GM19328 (cell line): ENCODE measurements around the gene CTAG1B.
"Not testable (repeated sequence)": the region's sequence is repeated elsewhere in the genome, so short reads cannot be mapped to it uniquely, and the experiment has no call there.

ENCODE experiments used
- ATAC-seq: cut with Tn5 transposase; IDR thresholded peaks from one replicate; pipeline ENCODE4 v1.9.1; 2021; ENCODE audit warnings: mild to moderate bottlenecking, moderate library complexity; ENCODE audit not compliant: unreplicated experiment

The CTAG1B gene

DNA sequence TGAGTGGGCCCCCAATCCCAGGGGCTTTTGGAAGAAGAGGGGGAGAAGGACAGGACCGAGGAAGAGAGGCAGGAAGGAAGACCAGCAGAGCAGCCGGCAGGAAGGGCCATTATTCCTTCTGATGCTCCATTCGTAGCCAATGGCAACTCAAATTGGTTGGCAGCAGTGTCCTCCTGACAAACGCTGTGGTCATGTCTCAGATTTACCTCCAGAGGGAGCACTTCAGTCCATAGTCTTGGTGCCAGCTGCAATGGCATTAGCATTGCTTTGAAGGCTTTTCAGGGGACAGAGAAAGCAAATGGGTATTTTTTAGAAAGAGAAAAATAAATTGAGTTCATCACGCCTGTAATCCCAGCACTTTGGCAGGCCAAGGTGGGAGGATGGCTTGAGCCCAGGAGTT lies 9.9 kb upstream of the CTAG1B start:
- ATAC-seq: not testable (repeated sequence)

DNA sequence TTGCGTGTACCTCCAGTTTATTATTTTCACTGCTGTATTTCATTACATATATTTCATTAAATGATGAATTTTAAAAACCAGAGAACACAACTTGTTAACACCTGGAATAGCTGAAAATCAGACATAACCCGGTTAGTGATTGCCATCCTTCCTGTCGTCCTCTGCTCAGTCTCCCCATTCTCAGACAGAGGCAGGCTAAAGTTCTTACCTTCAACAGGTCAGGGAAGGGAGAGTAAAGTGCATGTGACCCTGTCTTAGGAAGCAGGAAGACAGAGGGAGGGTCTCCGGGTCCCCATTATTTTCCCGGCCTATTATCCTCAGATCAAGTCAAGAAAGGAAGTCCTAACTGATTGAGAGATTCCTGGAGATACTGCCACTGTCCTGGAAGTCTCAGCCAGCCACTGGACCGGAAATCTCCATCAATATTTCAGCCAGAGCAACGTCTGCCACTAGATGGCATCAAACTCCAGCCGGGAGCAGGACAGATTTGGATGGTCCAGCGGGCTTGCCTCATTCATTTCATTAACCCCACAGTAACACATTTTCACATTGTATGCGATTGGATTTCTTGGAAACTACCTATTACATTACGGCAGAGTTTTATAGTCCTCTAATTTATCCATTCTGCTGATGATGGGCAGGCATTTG lies 1.8 kb upstream of the CTAG1B start:
- not testable (repeated sequence) for ATAC-seq

DNA sequence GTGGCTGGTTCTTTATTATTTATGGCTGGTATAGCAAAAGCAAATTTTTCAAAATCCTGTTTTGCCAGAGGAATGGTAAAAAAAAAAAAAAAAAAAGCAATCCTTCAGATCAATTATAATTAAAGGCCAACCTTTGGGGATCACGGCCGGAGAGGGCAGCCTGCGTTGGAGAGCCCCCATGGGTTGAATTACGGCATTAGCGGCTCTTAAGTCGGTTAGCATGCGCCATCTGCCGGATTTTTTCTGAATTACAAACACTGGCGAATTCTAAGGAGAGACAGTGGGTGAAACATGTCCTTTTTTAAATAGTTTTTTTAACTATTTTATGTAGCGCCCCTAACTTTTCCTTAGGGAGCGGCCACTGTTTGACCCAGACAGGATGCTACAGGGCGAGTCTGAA lies 5.5 kb downstream of the CTAG1B start:
- ATAC-seq: not testable (repeated sequence)

DNA sequence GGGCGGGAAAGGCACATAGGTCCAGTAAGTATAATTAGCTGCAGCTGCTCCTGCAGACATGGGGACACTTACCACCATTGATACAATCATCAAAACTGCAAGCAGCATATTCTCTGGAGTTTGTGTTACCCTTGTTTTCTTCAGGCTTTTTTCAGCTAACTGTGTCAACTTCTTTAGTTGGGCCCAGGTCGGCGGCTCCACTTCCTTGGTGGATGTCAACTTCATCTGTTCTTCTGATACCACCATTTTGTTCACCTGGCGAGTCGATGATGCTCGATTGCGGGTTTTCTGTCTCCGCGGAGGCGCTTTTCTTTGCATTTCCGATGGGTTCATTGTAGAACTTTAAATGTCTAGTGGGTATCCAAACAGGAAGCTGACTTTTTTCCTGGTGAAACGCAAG lies 7.9 kb downstream of the CTAG1B start:
- not testable (repeated sequence) for ATAC-seq

DNA sequence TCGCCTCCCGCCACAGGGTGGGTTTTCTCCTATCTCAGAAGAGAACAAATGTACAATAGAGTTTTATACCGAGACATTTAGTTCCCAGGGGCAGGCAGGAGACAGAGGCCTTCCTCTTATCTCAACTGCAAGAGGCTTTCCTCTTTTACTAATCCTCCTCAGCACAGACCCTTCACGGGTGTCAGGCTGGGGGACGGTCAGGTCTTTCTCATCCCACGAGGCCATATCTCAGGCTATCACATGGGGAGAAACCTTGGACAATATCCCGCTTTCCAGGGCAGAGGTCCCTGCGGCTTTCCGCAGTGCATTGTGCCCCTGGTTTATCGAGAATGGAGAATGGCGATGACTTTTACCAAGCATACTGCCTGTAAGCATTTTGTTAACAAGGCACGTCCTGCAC lies 10.3 kb downstream of the CTAG1B start:
- ATAC-seq: not testable (repeated sequence)

DNA sequence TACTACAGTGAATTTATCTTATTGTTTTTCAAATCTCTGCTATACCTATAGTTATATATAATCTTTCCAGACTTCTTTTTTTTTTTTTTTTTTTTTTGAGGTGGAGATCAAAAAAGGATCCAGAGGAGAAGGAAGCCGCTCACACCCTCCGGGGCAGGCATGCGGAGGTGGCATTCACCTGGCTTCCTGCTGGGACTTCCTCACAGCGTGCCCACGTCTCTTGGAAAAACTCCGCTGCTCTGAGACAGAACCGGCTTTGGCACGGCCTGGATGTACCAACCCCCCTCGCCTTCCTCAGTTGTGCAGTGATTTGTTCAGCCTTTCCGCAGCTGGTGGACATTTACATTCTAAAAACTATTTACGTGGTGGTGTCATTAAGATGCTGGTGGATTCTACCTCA lies 11.1 kb downstream of the CTAG1B start:
- ATAC-seq: not testable (repeated sequence)

DNA sequence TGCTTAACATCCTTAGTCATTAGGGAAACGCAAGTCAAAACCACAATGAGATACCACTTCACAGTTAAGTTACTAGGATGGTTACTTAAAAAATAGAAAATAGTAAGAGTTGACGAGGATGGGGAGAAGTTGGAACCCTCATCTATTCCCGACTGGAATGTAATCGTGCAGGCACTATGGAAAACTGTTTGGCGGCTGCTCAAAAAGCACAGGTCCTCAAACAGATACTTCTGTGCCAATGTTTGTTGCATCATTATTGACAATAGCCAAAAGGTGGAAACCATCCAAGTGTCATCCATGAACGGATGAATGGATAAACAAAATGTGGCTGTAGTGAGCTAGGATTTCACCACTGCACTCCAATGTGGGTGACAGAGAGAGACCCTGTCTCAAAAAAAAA lies 11.7 kb downstream of the CTAG1B start:
- ATAC-seq: no peak

DNA sequence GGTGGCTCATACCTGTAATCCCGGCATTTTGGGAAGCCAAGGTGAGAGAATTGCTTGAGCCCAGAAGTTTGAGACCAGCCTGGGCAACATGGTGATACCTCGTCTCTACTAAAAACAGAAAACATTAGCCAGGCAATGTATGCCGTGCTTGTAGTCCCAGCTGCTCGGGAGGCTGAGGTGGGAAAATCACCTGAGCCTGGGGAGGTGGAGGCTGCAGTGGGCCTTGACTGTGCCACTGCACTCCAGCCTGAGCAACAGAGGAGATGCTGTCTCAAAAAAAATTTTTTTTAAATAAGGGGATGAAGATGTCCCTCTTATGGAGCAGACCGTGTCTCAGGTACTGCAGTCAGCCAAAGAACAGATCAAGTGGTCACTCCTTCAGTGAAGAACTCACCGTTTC lies 13.5 kb downstream of the CTAG1B start:
- ATAC-seq: no peak

DNA sequence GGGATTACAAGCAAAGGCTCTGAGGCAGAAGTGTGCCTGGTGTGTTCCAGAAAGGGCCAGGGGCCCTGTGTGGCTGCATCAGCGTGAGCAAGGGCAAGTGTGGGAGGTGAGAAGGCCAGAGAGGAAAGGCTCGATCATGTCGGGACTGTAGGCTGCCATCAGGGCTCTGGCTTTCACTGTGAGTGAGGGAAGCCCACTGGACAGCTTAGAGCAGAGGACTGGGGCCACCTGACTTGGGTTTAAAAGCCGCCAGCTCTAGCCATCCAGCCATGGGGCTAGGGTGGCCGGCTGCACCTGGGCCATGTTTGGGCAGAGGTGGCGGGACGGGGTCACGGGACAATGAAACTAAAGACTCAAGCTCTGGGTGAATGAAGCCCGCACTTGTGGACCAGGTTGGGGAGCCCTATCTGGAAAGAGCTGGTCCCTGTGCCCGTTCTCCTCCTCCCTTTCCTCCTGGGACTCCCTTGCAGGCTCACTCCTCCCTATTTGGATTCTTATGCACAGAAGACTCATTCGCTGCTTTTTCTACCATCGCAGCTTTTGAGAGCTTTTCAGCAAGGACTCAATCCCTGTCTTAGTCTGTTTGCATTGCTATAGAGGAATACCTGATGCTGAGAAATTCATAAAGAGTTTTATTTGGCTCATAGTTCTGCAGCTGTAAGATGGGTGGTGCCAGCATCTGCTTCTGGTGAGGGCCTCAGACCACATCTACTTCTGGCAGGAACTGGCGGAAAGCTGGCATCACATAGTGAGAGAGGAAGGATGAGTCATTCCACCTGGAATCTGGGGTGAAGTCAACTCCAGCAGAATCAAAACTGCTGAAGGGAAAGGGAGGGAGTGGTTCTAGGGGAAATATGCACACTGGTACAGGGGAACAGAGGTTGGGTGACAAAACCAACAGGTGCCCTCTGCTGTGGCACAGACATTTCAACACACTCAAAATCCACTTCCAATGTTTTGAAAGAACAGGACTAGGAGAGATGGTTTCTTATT lies 15.3 kb downstream of the CTAG1B start:
- no peak for ATAC-seq

DNA sequence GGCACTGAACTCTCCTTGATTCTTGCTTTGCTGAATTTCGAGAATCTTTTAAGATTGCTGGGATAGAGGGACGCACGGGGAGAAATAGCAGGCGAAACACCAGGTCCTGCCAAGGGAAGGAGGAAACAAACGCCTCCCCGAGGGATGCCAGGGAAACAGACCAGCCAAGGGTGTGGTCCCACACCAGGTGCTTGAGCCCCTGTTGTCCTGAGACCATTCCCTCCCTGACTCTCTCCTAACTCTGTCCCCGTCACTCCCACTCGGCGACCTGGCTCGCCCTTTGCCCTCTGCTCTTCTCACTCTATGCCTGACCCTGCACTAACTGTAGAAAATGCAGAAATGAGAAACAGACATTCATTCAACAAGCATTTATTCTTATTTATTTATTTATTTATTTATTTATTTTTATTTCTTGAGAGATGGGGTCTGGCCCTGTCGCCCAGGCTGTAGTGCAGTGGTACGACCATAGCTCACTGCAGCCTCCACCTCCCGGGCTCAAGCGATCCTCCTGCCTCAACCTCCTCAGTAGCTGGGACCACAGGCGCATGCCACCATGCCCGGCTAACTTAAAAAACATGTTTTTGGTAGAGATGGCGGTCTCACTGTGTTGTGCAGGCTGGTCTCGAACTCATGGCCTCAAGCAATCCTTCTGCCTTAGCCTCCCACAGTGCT lies 16.2 kb downstream of the CTAG1B start:
- ATAC-seq: no peak

DNA sequence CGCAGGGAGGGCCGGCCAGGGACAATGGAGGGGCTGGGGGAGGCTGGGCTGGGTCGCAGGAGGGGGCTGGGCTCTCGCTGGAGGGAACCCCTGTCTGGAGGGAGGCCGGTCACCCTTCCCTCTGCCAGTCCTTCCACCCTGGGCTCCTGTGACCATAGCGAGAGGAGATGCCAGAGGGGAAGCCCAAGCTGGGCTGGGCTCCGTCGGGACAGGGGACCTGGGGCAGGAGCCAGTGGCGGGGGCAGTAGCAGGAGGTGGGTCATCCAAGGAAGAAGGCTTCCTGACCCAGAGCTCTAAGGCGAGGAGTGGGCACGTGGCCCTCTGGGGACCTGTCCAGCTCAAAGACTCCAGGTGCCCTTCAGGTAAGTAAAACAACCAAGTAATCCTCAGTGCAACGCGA lies 16.9 kb downstream of the CTAG1B start:
- no peak for ATAC-seq

DNA sequence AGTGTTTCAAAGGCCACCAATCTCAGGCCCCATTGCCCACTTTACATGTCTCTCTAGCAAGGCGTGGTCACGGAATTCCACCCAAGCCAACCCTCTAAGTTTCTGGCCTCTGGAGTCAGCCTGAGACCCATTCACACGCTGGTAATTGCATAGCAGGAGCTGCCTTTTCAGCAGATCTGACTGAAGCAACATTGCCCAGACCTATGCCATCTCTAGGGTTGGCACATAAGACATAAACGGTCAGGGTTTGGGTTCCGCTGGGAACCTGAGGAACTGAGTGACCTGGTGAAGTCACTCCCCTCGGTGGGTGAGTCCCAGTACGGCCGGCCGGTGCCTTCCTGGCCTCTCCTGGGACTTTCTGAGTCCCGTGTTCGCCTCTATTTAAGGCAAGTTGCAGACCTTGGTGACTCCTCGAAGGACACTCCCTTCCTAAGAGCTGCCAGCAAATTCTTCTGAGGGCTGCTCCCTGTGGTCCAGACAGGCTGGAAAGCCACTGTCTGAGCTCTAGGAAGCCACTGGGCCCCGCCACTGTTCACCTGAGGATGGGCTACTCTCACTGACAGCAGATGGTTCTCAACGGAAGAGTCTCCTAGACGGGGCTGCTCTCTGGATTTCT lies 18.2 kb downstream of the CTAG1B start:
- no peak for ATAC-seq

DNA sequence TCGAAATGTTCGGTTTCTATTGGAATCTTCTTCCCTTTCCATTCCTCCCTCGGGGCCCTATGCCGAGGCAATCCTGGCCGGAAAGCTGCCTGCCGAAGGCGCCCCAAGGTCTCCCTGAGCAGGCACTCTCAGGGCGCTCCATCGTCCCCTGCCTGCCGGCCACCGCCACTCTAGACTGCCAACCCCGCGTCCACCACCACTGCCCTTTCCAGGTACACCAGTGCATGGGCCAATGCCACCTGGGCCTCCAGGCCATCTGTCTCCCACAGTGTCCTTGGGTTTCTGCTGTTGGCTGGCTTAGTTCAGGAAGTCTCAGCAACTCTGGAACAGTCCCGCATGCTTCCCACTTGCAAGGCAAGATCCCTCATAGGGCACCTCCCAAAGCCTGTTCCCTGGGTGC lies 19.6 kb downstream of the CTAG1B start:
- ATAC-seq: no peak

DNA sequence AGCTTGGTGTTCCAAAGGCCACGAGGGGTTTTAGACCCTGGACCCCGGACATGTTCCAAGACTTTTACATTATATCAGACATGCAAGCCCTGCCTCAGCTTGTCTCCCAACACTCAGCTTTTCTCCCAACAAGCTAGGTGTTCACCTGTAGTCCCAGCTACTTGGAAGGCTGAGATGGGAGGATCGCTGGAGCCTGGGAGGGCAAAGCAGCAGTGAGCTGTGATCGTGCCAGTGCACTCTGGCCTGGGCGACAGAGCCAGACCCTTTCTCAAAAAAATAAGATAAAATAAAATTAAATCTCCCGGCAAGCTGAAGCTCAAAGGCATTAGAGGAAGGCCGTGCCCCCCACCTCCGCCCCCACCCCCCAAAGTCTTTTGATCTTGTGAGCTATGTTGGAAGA lies 20.4 kb downstream of the CTAG1B start:
- ATAC-seq: no peak

DNA sequence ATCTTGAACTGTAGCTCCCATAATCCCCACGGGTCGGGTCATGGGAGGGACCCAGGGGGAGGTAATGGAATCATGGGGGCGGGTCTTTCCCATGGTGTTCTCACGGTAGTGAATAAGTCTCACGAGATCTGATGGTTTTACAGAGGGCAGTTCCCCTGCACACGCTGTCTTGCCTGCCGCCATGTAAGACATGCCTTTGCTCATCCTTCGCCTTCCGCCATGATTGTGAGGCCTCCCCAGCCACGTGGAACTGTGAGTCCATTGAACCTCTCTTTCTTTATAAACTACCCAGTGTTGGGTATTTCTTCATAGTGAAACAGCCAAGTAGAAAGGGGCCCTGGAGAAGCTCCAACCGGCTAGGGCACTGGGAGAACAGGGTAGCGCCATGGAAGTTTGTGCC lies 21.9 kb downstream of the CTAG1B start:
- ATAC-seq: no peak

DNA sequence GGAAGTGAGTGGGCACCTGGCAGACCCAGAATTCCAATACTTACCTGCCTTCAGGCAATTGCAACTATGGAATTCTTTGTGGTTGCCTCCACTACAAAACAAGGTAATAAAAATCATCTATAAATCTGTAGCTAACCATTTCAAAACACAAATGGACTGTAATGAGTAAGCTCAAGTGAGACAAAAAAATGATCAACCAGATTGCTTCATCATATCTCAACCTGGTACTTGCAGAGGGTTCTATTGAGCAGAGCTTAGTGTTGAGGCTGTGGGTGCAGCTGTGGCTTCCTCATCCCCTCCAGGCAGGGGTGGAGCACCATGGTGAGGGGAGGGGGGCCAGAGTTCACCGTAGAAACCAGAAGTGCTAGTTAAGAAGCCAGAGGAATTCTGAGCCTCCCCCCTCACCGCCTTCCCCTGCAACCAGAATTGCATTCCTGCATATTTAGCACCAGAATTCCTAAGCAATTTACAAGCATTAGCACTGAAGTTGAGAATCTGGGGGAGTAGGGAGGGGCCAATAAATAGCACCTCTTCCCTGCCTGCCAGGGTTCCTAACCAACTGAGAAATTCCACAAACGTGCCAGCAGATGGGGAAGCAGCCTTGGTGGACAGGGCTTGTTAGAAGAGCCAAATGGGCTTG lies 22.7 kb downstream of the CTAG1B start:
- no peak for ATAC-seq

DNA sequence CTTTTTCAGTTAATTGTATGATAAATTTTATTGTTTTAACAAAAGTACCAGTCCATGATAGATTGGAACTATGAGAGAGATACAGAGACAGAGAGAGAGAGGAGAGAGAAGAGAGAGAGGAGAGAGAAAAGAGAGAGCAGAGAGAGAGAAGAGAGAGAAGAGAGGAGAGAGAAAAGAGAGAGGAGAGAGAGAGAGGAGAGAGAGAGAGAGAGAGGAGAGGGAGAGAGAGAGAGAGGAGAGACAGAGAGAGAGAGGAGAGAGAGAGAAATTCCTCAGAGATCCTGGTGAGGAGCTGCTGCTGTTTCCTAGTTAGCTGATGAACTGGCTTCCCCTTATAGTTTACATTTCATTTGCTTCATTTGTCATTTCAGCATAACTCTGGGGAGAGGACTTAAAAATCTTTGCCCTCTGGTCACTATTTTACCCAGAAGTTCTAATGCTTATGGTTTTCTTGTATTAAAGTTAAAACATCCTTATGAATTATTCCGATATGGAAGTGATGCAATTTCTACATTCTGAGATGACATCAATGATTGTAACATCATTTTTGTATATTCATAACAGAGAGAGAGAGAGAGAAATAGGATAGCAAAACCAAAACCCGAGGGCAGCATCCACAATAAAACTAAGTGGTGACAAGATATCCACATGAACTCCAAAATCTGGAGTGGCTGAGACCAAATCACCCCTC lies 23.4 kb downstream of the CTAG1B start:
- ATAC-seq: no peak

DNA sequence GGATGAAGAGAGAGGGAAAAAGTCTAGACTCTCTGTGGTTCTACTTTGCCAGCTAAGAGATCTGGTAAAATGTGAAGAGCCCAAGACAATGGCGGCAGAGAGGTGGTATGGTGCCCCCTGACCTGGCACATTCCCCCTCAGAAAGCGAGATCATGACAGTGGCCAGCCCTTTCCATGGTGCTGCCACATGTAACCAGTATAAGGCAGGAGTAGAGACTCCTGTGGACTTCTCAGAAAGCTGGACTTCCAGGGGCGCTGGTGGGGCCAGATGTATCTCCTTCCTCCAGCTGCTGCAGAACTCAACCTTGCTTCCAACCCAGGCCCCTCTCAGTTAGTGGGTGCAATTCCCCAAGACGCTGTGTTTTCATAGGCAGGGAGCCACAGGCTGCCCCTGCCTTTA lies 24.6 kb downstream of the CTAG1B start:
- ATAC-seq: no peak

DNA sequence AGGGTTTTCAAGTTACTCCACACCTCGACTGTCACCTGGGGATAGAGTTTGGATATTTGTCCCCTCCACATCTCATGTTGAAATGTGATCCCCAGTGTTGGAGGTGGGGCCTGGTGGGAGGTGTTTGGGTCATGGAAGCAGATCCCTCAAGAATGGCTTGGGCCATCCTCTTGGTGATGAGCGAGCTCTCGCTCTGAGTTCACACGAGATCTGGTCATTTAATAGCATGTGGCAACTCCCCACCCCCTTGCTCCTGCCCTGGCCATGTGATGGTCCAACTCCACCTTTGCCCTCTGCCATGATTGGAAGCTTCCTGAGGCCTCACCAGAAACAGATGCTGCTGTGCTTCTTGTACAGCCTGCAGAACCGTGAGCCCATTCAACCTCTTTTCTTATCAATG lies 25.9 kb downstream of the CTAG1B start:
- no peak for ATAC-seq

DNA sequence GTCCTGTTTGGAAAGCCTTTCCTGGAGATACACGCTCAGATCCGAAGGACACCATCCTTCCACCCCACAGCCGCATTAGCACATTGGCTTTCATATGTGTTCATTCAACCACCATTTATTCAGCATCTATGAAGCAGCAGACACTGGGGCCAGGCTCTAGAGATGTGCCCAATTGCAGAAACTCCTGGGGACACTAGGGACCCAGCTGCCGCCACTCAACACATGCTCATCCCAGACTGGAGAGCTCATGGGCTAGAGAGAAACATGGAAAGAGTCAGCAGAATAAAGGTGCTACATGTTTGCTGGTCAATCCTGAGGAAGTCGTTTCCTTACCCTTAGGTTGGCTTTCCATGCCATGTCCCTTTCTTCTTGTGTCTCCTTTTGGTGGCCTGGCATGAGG lies 26.6 kb downstream of the CTAG1B start:
- ATAC-seq: no peak
